ENCODE data around the gene LY6G5C. TPM values are rescaled to one million over a fixed set of nuclear protein-coding genes. Genes with fewer than 3 reads are reported as not detected.
"Not testable (repeated sequence)": the region's sequence is repeated elsewhere in the genome, so short reads cannot be mapped to it uniquely, and the experiment has no call there.

LY6G5C gene
- total RNA-seq, 4 donors from 2014 or later, result not detected

DNA sequence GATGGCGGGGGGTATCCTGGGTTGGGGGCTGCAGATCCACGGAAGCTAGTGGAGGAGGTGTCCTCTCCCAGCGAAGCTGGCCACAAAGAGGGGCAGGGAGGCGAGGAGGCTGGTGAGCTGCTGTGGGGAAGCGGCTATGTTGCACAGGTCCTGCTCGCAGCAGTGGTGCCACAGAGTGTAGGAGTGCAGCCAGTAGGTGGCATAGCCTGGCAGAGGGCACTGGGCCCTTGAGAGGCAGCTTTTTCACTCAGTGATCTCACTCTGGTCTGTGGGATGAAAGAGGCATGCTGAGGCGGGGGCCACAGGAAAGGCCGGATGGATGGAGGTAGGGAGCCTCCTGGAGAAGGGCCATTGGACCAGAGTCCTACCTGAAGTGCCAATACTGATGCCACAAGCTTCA lies 31.4 kb upstream of the LY6G5C start:
- TF ChIP-seq, protein P1, sequence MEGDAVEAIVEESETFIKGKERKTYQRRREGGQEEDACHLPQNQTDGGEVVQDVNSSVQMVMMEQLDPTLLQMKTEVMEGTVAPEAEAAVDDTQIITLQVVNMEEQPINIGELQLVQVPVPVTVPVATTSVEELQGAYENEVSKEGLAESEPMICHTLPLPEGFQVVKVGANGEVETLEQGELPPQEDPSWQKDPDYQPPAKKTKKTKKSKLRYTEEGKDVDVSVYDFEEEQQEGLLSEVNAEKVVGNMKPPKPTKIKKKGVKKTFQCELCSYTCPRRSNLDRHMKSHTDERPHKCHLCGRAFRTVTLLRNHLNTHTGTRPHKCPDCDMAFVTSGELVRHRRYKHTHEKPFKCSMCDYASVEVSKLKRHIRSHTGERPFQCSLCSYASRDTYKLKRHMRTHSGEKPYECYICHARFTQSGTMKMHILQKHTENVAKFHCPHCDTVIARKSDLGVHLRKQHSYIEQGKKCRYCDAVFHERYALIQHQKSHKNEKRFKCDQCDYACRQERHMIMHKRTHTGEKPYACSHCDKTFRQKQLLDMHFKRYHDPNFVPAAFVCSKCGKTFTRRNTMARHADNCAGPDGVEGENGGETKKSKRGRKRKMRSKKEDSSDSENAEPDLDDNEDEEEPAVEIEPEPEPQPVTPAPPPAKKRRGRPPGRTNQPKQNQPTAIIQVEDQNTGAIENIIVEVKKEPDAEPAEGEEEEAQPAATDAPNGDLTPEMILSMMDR (IDR thresholded peaks at IDR 0.05), result peak in 4 of 6 experiments; percentile 14 to 44 (median 36)
- TF ChIP-seq POLR2A (IDR thresholded peaks at IDR 0.05), result no peak
- Histone ChIP-seq H3K27ac (no peak overlapping the region), H3K4me3 (no peak overlapping the region), H3K27me3 (no peaks in the 10 kb centered on the region), H3K9me3 (no peaks in the 10 kb centered on the region), H3K36me3 (no peaks in the 10 kb centered on the region), H3K4me1 (peaks cover 0 to 15% (median 1%) of the 10 kb centered on the region in 4 donors)
- no peak for DNase-seq

DNA sequence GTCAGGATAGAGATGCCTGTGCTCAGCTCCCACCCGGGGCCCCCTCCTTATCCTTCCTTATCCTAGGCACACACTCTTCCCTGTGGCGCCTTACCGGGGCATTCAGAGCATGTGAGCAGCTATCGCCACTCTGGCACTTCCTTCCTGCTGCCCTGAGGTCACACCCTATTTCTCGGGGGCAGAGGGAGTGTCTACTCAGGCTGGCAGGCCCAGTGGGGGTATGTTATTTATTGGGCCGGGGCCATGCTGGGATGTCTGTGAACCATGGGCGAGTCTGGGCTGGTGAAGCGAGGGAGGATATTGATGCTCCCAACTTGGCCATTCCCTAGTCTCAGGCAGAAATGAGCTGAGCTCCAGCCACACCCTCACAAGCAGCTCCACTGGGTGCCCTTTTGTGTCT lies 30.4 kb upstream of the LY6G5C start:
- no peak for TF ChIP-seq POLR2A (IDR thresholded peaks at IDR 0.05)
- TF ChIP-seq, protein P1 (IDR thresholded peaks at IDR 0.05), result no peak
- H3K4me1 ChIP-seq, result peaks cover 0 to 15% (median 1%) of the 10 kb centered on the region in 4 donors
- no peak overlapping the region for H3K4me3 ChIP-seq
- H3K36me3 ChIP-seq, result no peaks in the 10 kb centered on the region
- no peak for DNase-seq
- H3K9me3 ChIP-seq, result no peaks in the 10 kb centered on the region
- no peaks in the 10 kb centered on the region for H3K27me3 ChIP-seq
- H3K27ac ChIP-seq, result peak overlapping the region in 1 of 4 donors; percentile 39

DNA sequence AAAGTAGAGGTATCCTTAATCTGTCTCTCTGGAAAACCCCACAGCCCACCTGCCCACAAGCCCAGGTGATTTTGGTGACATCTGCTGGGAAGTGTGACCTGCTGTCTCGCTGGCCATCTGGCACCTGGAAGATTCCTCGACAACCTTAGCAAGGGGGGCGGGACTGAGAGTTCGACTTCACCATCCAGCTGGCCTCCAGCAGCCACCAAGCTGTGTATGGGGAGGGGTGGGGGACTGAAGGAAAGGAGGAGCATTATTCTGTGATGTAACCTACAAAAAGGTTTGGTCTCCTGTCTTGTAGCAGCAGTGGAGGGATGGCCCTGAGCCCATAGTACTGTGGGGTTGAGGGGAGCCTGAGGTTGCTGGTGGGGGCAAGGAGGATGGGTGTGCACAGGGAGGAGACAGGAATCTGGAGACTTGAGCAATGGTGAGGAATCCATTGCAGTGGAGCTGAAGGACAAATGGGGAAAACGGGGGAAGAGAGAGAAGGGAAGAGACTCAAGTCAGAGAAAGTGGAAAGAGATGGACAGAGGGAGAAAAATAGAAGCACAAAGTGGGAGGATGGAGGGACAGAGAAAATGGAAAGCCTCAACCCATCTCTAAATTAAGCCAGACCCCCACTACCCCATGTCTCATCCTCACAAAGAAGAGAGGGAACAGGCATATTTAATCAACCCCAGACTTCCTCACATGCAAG lies 29.8 kb upstream of the LY6G5C start:
- peak overlapping the region in 1 of 4 donors; percentile 39 for H3K27ac ChIP-seq
- no peak for DNase-seq

DNA sequence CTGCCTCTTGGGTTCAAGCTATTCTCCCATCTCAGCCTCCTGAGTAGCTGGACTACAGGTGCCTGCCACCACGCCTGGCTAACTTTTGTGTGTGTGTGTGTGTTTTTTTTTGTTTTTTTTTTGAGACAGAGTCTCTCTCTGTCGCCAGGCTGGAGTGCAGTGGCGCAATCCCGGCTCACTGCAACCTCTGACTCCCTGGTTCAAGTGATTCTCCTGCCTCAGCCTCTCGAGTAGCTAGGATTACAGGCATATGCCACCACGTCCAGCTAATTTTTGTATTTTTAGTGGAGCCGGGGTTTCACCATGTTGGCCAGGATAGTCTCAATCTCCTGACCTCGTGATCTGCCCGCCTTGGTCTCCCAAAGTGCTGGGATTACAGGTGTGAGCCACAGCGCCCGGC lies 28.3 kb upstream of the LY6G5C start:
- H3K36me3 ChIP-seq, H3K9me3 ChIP-seq, H3K4me3 ChIP-seq, H3K27me3 ChIP-seq, DNase-seq, H3K27ac ChIP-seq: not testable (repeated sequence)
- H3K4me1 ChIP-seq, result peaks cover 0 to 15% (median 1%) of the 10 kb centered on the region in 4 donors

More for the DNA sequence above, 29.8 kb upstream of the LY6G5C start:
- no peaks in the 10 kb centered on the region for H3K36me3 ChIP-seq
- H3K4me3 ChIP-seq, result no peak overlapping the region
- no peaks in the 10 kb centered on the region for H3K27me3 ChIP-seq
- H3K9me3 ChIP-seq, result no peaks in the 10 kb centered on the region
- peaks cover 0 to 15% (median 1%) of the 10 kb centered on the region in 4 donors for H3K4me1 ChIP-seq
- no peak for TF ChIP-seq POLR2A (IDR thresholded peaks at IDR 0.05)
- TF ChIP-seq, protein P1 (IDR thresholded peaks at IDR 0.05), result no peak

DNA sequence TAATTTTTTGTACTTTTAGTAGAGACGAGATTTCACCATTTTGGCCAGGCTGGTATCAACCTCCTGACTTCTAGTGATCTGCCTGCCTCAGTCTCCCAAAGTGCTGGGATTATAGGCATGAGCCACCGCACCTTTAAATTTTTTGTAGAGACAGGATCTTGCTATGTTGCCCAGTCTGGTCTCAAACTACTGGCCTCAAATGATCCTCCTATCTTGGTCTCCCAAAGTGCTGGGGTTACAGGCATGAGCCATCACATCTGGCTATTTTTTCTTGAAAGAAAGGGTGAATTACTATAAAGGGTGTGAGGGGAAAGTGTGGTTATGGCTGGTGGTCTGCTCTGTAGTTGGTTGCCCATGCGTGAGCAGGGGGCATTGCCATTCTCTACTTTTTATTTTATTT lies 27.4 kb upstream of the LY6G5C start:
- DNase-seq, result no peak
- H3K27ac ChIP-seq, result no peak overlapping the region
- peaks cover 0 to 14% (median 0%) of the 10 kb centered on the region in 4 donors for H3K4me1 ChIP-seq
- no peaks in the 10 kb centered on the region for H3K27me3 ChIP-seq
- H3K9me3 ChIP-seq, result no peaks in the 10 kb centered on the region
- no peaks in the 10 kb centered on the region for H3K36me3 ChIP-seq
- H3K4me3 ChIP-seq, result no peak overlapping the region
- TF ChIP-seq, protein P1 (IDR thresholded peaks at IDR 0.05), result no peak
- TF ChIP-seq POLR2A (IDR thresholded peaks at IDR 0.05), result no peak

DNA sequence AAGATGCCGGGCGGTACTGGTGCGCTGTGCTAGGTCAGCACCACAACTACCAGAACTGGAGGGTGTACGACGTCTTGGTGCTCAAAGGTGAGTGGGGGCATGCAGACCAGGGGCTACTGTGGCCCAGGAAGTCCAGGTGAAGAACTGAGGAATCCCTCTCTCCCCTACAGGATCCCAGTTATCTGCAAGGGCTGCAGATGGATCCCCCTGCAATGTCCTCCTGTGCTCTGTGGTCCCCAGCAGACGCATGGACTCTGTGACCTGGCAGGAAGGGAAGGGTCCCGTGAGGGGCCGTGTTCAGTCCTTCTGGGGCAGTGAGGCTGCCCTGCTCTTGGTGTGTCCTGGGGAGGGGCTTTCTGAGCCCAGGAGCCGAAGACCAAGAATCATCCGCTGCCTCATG lies 26.8 kb upstream of the LY6G5C start:
- no peaks in the 10 kb centered on the region for H3K27me3 ChIP-seq
- H3K27ac ChIP-seq, result no peak overlapping the region
- H3K36me3 ChIP-seq, result no peaks in the 10 kb centered on the region
- H3K4me3 ChIP-seq, result no peak overlapping the region
- no peak for TF ChIP-seq POLR2A (IDR thresholded peaks at IDR 0.05)
- TF ChIP-seq, protein P1 (IDR thresholded peaks at IDR 0.05), result no peak
- H3K4me1 ChIP-seq, result peaks cover 0 to 14% (median 0%) of the 10 kb centered on the region in 4 donors
- H3K9me3 ChIP-seq, result no peaks in the 10 kb centered on the region
- DNase-seq, result no peak
